K562 (cell line): ENCODE measurements around the gene SORCS2. TPM values are rescaled to one million over a fixed set of nuclear protein-coding genes. Genes with fewer than 3 reads are reported as not detected.

Experiments
- ATAC-seq: fragments of 200-7000 bp; cut with Tn5 transposase; 3 replicates; pipeline ENCODE4 v1.9.1; 2020; ENCODE audit warnings: moderate library complexity
- BruUV-seq: library from RNA; stranded (reverse); fragments of 400-500 nt; replicated peaks from 2 replicates; lab custom pipeline; 2021; lab: Mats Ljungman, UMichigan
- CTCF ChIA-PET: fragments of 300-600 bp; formaldehyde crosslinking; extraction: SDS; loops from one replicate; lab custom pipeline; 2021; ENCODE audit warnings: low intra/inter-chr PET ratio; lab: Yijun Ruan, JAX
- POLR2A ChIA-PET: fragments of 300-600, 350-650 bp; sonication (Branson Sonifier 250); formaldehyde crosslinking; extraction: SDS; loops from one replicate; lab custom pipeline; 2021; ENCODE audit warnings: antibody characterized with exemption, inconsistent platforms; lab: Yijun Ruan, JAX
- DNase-seq, 4 experiments: peaks; one replicate each; pipeline versions ENCODE4 v3.0.0 to v3.0.0-alpha.2; 2011 to 2018; ENCODE audit warnings: low spot score in 3 of 4, mixed read lengths in 3 of 4; ENCODE audit errors: extremely low read depth in 1 of 4
- FAIRE-seq: peaks from 2 replicates; lab custom pipeline; 2011; peaks lifted over from hg19 to GRCh38; lab: Jason Lieb, UNC
- H2AFZ ChIP-seq: 2 replicates; pipeline ENCODE4 v1.6.0; 2011; ENCODE audit warnings: low read depth, low read length, control low read depth, inconsistent platforms
- H3K27ac ChIP-seq: fragments of 200-600 bp; 3 replicates; pipeline ENCODE4 v1.8.0; 2011; ENCODE audit warnings: low read depth, mild to moderate bottlenecking, control low read depth, inconsistent platforms, low read length, moderate library complexity, mixed read lengths; ENCODE audit errors: extremely low read depth
- H3K27me3 ChIP-seq, 2 experiments: fragments of 300-600 bp in 1 of 2; 2 replicates in 1 of 2; 3 replicates in 1 of 2; pipeline versions ENCODE4 v1.6.0 to v1.8.0; 2011; ENCODE audit warnings: inconsistent platforms in 2 of 2, low read length in 2 of 2, mild to moderate bottlenecking in 1 of 2, mixed read lengths in 1 of 2, moderate library complexity in 1 of 2; ENCODE audit not compliant: control insufficient read depth in 2 of 2, insufficient read depth in 2 of 2
- H3K36me3 ChIP-seq: fragments of 300-600 bp; 3 replicates; pipeline ENCODE4 v1.8.0; 2011; ENCODE audit warnings: mild to moderate bottlenecking, low read length, inconsistent platforms; ENCODE audit not compliant: control insufficient read depth, insufficient read depth
- H3K4me1 ChIP-seq, 2 experiments: fragments of 200-600 bp in 1 of 2; replicated peaks in 1 of 2; 2 replicates in 1 of 2; 3 replicates in 1 of 2; pipeline versions ENCODE4 v1.5.1 to v1.8.0; 2011; ENCODE audit warnings: inconsistent platforms in 2 of 2, low read length in 2 of 2, mild to moderate bottlenecking in 1 of 2, mixed read lengths in 1 of 2, moderate library complexity in 1 of 2; ENCODE audit not compliant: control insufficient read depth in 2 of 2, insufficient read depth in 2 of 2
- H3K4me2 ChIP-seq: 2 replicates; pipeline ENCODE4 v1.6.1; 2011; ENCODE audit warnings: low read length, control low read depth, inconsistent platforms, mixed read lengths; ENCODE audit not compliant: insufficient read depth
- H3K4me3 ChIP-seq: fragments of 200-600 bp; sonication (generic), shearing (Covaris generic); 2 replicates; pipeline ENCODE4 v1.5.1; 2016; ENCODE audit warnings: control low read depth, inconsistent platforms
- H3K79me2 ChIP-seq: fragments of 200-600 bp; 3 replicates; pipeline ENCODE4 v1.8.0; 2011; ENCODE audit warnings: low read length, inconsistent platforms; ENCODE audit not compliant: control insufficient read depth, insufficient read depth
- H3K9ac ChIP-seq, 2 experiments: 2 replicates each; pipeline versions ENCODE4 v1.6.0 to v1.6.1; 2011; ENCODE audit warnings: low read depth in 2 of 2, low read length in 2 of 2, control low read depth in 1 of 2, inconsistent platforms in 1 of 2, mild to moderate bottlenecking in 1 of 2, mixed read lengths in 1 of 2; ENCODE audit not compliant: insufficient read depth in 1 of 2
- H3K9me1 ChIP-seq: one replicate; pipeline ENCODE4 v1.6.0; 2011; ENCODE audit warnings: inconsistent platforms, mild to moderate bottlenecking, low read length, moderate library complexity; ENCODE audit not compliant: control insufficient read depth, insufficient read depth
- H3K9me3 ChIP-seq: replicated peaks from 2 replicates; pipeline ENCODE4 v1.5.1; 2011; ENCODE audit warnings: low read depth, low read length, inconsistent platforms; ENCODE audit not compliant: control insufficient read depth, insufficient read depth
- H4K20me1 ChIP-seq: replicated peaks from 2 replicates; pipeline ENCODE4 v1.6.1; 2011; ENCODE audit warnings: low read length, inconsistent platforms, mixed read lengths; ENCODE audit not compliant: control insufficient read depth, insufficient read depth
- CSDE1 ChIP-seq, 2 experiments: fragments of 450-650 bp; IDR thresholded peaks; 2 replicates each; pipeline ENCODE4 v1.6.1; 2016; ENCODE audit warnings: mild to moderate bottlenecking in 1 of 2
- EHMT2 ChIP-seq: fragments of 450-650 bp; IDR thresholded peaks from 2 replicates; pipeline ENCODE4 v1.6.1; 2018; ENCODE audit warnings: antibody characterized with exemption
- HNRNPL ChIP-seq: fragments of 200-400 bp; formaldehyde crosslinking; IDR thresholded peaks from 2 replicates; pipeline ENCODE4 v1.6.1; 2017; ENCODE audit warnings: low read depth, mild to moderate bottlenecking, low read length
- IRF2 ChIP-seq: sonication (generic); formaldehyde crosslinking; IDR thresholded peaks from 2 replicates; pipeline ENCODE4 v1.8.1; 2022; ENCODE audit warnings: mild to moderate bottlenecking, missing genetic modification reagents
- NFXL1 ChIP-seq: fragments of 450-650 bp; formaldehyde crosslinking; IDR thresholded peaks from 2 replicates; pipeline ENCODE4 v1.4.0; 2021; ENCODE audit warnings: mild to moderate bottlenecking
- WGBS: fragments of 100-300 bp; shearing (Covaris generic); methylation state at CpG from one replicate; pipeline ENCODE4 v1.1.6; 2016; ENCODE audit warnings: low coverage, mixed read lengths; ENCODE audit not compliant: insufficient coverage; ENCODE audit errors: missing lambda C conversion rate; 5-methylcytosine and 5-hydroxymethylcytosine counted together
- in situ Hi-C: fragments of 300-500 bp; cut with MboI; formaldehyde crosslinking; loops from 4 replicates; pipeline ENCODE4 v1.15.0; 2018; ENCODE audit warnings: inconsistent platforms, mixed read lengths
- intact Hi-C: fragments of 100-400 bp; cut with micrococcal nuclease; formaldehyde crosslinking; loops from 2 replicates; pipeline ENCODE4 v1.14.2; 2022
- polyA plus RNA-seq, 8 experiments: library from polyadenylated mRNA; depleted of rRNA in 4 of 8; stranded (reverse) in 5 of 8; unstranded in 3 of 8; fragments of >200 nt; fragmentation: Nextera tagmentation in 2 of 8; fragmentation: Illumina TruSeq in 1 of 8; extraction: Ambion mirVana in 2 of 8; extraction: Trizol in 1 of 8; gene quantifications; 2 replicates each; pipeline versions ENCODE4 v1.2.1 to v1.2.3, GENCODE V29; 2011 to 2014; ENCODE audit warnings: inconsistent platforms in 1 of 8, missing spikeins in 1 of 8
- total RNA-seq, 7 experiments: library from RNA; depleted of rRNA in 6 of 7; stranded (reverse); fragments of >200 nt in 6 of 7; fragmentation: Illumina TruSeq in 2 of 7; extraction: Trizol in 2 of 7; gene quantifications; 2 replicates each; pipeline versions ENCODE4 v1.2.1 to v1.2.3, GENCODE V29; 2011 to 2021; ENCODE audit warnings: low replicate concordance in 1 of 7

The SORCS2 gene
- total and polyA plus RNA-seq, 9 of the 15 experiments (the other 6 are each of a cell fraction or from before 2014, with no cell fraction given): not detected

- no peak overlapping the region for H3K4me2 ChIP-seq
- TF ChIP-seq IRF2 (CRISPR knock-in tag) (no peak), HNRNPL (no peak), EHMT2 (peak; percentile 26; the same call in 1 of the 2 replicates), NFXL1 (CRISPR knock-in tag) (no peak), CSDE1 (IDR thresholded peaks at IDR 0.05) (no peak)
- in situ Hi-C loops (no loop called here), intact Hi-C loops (no loop called here)
- no peaks in the 10 kb centered on the region for H3K9me3 ChIP-seq
- ChIA-PET POLR2A (interaction anchor here (0.6 to 1.1 kb wide), 2 partner anchors 22 to 35 kb away, joined by 3 to 4 read pairs; no protein-coding TSS in a partner anchor), CTCF (no interaction called here)
- no peak for DNase-seq
- H3K27ac ChIP-seq: no peak overlapping the region
- H3K9me1 ChIP-seq: no peaks in the 10 kb centered on the region
- H3K4me3 ChIP-seq: no peak overlapping the region
- no peak for FAIRE-seq
- no peak overlapping the region for H2AFZ ChIP-seq
- H3K27me3 ChIP-seq: peaks cover 0 to 23% of the 10 kb centered on the region in 2 experiments; a peak in 2 of 5 replicates
- WGBS: 0% methylated on average over 5 of the region's 5 CpGs
- H3K36me3 ChIP-seq: no peaks in the 10 kb centered on the region
- H3K79me2 ChIP-seq: no peaks in the 10 kb centered on the region
- H3K9ac ChIP-seq: no peak overlapping the region
- no peak for ATAC-seq
- 0 out of 2 replicates have a peak, but pooled peaks cover 9% of the 10 kb centered on the region for H4K20me1 ChIP-seq
- BruUV-seq: no TSS peak
- peaks cover 0 to 9% of the 10 kb centered on the region in 2 experiments; a peak in 1 of 5 replicates for H3K4me1 ChIP-seq
These were observed 145.7 kb downstream of the SORCS2 start for GRCh38 chr4:7338059-7338452.
